Testis (tissue), 2 donors: ENCODE measurements around the gene ZMYM1.
"Not testable (repeated sequence)": the region's sequence is repeated elsewhere in the genome, so short reads cannot be mapped to it uniquely, and the experiment has no call there.

Source experiments
- POLR2A ChIP-seq: fragments of 450-650 bp; IDR thresholded peaks from one replicate; pipeline ENCODE4 v1.6.1; 2017; ENCODE audit warnings: antibody characterized with exemption, mild to moderate bottlenecking, moderate library complexity
- TF ChIP-seq, protein P1 (sequence below), 3 experiments: fragments of 450-650 bp in 2 of 3; fragments of 200-600 bp in 1 of 3; sonication (generic) in 1 of 3; IDR thresholded peaks; one replicate each; pipeline ENCODE4 v1.5.1; 2016 to 2019; ENCODE audit warnings: antibody characterized with exemption in 3 of 3, mild to moderate bottlenecking in 2 of 3, moderate library complexity in 1 of 3

- not testable (repeated sequence) for TF ChIP-seq POLR2A
- TF ChIP-seq, protein P1, sequence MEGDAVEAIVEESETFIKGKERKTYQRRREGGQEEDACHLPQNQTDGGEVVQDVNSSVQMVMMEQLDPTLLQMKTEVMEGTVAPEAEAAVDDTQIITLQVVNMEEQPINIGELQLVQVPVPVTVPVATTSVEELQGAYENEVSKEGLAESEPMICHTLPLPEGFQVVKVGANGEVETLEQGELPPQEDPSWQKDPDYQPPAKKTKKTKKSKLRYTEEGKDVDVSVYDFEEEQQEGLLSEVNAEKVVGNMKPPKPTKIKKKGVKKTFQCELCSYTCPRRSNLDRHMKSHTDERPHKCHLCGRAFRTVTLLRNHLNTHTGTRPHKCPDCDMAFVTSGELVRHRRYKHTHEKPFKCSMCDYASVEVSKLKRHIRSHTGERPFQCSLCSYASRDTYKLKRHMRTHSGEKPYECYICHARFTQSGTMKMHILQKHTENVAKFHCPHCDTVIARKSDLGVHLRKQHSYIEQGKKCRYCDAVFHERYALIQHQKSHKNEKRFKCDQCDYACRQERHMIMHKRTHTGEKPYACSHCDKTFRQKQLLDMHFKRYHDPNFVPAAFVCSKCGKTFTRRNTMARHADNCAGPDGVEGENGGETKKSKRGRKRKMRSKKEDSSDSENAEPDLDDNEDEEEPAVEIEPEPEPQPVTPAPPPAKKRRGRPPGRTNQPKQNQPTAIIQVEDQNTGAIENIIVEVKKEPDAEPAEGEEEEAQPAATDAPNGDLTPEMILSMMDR (IDR thresholded peaks at IDR 0.05), result not testable (repeated sequence)
These were observed 66.8 kb downstream of the ZMYM1 start for GRCh38 chr1:35145892-35146549.
